Astrocyte (in vitro differentiated cells and primary cell): Measurements from ENCODE around the gene KIAA1217.

Experiments used
- EZH2 ChIP-seq: IDR thresholded peaks from 2 replicates; pipeline ENCODE4 v1.6.1; 2012; ENCODE audit warnings: mild to moderate bottlenecking, low read length, inconsistent platforms; ENCODE audit not compliant: insufficient read depth
- TF ChIP-seq, protein P1 (sequence below): IDR thresholded peaks from 2 replicates; pipeline ENCODE4 v1.5.1; 2011; ENCODE audit warnings: low read depth, mild to moderate bottlenecking, inconsistent platforms, low read length, moderate library complexity; ENCODE audit not compliant: insufficient read depth

DNA sequence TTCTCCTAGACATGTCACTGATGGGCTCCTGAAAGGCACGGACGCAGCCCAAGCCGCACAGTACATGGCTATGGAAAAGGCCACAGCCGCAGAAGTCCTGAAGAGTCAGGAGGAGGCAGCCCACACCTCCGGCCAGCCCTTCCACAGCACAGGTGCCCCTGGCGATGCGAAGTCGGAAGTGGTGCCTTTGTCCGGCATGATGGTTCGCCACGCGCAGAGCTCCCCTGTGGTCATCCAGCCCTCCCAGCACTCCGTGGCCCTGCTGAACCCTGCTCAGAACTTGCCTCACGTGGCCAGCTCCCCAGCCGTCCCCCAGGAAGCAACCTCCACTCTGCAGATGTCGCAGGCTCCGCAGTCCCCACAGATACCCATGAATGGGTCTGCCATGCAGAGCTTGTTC is 315.4 kb downstream of the KIAA1217 start:
- TF ChIP-seq, protein P1, sequence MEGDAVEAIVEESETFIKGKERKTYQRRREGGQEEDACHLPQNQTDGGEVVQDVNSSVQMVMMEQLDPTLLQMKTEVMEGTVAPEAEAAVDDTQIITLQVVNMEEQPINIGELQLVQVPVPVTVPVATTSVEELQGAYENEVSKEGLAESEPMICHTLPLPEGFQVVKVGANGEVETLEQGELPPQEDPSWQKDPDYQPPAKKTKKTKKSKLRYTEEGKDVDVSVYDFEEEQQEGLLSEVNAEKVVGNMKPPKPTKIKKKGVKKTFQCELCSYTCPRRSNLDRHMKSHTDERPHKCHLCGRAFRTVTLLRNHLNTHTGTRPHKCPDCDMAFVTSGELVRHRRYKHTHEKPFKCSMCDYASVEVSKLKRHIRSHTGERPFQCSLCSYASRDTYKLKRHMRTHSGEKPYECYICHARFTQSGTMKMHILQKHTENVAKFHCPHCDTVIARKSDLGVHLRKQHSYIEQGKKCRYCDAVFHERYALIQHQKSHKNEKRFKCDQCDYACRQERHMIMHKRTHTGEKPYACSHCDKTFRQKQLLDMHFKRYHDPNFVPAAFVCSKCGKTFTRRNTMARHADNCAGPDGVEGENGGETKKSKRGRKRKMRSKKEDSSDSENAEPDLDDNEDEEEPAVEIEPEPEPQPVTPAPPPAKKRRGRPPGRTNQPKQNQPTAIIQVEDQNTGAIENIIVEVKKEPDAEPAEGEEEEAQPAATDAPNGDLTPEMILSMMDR = no peak
- no peak for TF ChIP-seq EZH2
